Measurements from ENCODE around the gene SLC35B4.

DNA sequence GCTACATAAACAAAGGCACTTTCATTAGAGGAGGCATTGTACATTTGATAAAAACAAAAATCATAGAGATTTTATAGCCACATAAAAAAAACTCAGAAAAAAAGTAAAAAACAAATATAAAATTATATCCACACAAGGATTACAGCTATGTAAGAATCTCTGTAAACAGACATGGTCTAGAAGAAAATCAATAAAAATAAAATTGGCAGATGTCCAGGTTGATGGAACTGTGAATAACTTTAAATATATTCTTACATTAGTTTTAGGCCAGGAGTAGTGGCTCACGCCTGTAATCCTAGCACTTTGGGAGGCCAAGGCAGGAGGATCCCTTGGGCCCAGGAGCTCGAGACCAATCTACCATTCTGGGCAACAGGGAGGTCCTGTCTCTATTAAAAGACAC, 19.2 kb downstream of the SLC35B4 start:
- TF ChIP-seq, protein P1, sequence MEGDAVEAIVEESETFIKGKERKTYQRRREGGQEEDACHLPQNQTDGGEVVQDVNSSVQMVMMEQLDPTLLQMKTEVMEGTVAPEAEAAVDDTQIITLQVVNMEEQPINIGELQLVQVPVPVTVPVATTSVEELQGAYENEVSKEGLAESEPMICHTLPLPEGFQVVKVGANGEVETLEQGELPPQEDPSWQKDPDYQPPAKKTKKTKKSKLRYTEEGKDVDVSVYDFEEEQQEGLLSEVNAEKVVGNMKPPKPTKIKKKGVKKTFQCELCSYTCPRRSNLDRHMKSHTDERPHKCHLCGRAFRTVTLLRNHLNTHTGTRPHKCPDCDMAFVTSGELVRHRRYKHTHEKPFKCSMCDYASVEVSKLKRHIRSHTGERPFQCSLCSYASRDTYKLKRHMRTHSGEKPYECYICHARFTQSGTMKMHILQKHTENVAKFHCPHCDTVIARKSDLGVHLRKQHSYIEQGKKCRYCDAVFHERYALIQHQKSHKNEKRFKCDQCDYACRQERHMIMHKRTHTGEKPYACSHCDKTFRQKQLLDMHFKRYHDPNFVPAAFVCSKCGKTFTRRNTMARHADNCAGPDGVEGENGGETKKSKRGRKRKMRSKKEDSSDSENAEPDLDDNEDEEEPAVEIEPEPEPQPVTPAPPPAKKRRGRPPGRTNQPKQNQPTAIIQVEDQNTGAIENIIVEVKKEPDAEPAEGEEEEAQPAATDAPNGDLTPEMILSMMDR (IDR thresholded peaks at IDR 0.05; ENCODE audit: insufficient read depth, low read depth, low read length): no peak
- TF ChIP-seq EZH2 (IDR thresholded peaks at IDR 0.05; ENCODE audit: insufficient read depth, low read length): no peak

Data from astrocyte (in vitro differentiated cells and primary cell).